GM21360 (cell line): ENCODE results near the gene SRRM1.
"Not testable (repeated sequence)": the region's sequence is repeated elsewhere in the genome, so short reads cannot be mapped to it uniquely, and the experiment has no call there.

ENCODE experiments used
- ATAC-seq: cut with Tn5 transposase; IDR thresholded peaks from one replicate; pipeline ENCODE4 v1.9.1; 2021; ENCODE audit warnings: mild to moderate bottlenecking, moderate library complexity; ENCODE audit not compliant: unreplicated experiment

Gene SRRM1

GRCh38 chr1:24713736-24714135 lies 70.6 kb downstream of the SRRM1 start:
- ATAC-seq: no peak

- no peak for ATAC-seq
These were observed 71.9 kb downstream of the SRRM1 start for GRCh38 chr1:24714859-24715520.

GRCh38 chr1:24715658-24716057 lies 72.6 kb downstream of the SRRM1 start:
- ATAC-seq: no peak

- ATAC-seq: no peak
These were observed 75.0 kb downstream of the SRRM1 start for GRCh38 chr1:24717887-24718650.

- ATAC-seq: no peak
These were observed 77.0 kb downstream of the SRRM1 start for GRCh38 chr1:24720152-24720551.

- ATAC-seq: no peak
These were observed 78.4 kb downstream of the SRRM1 start for GRCh38 chr1:24721533-24721932.

GRCh38 chr1:24722073-24723035 lies 79.3 kb downstream of the SRRM1 start:
- ATAC-seq: not testable (repeated sequence)
